LNCaP clone FGC (cell line): ENCODE measurements around the gene NR2F2.

ENCODE experiments used
- DNase-seq: peaks from one replicate; pipeline ENCODE4 v3.0.0-alpha.2; 2011; ENCODE audit warnings: low read depth
- H3K4me3 ChIP-seq: 2 replicates; pipeline ENCODE4 v1.5.1; 2011; ENCODE audit warnings: mild to moderate bottlenecking, low read depth, low read length, control low read depth
- CTCF ChIP-seq: IDR thresholded peaks from 2 replicates; pipeline ENCODE4 v1.5.1; 2012; ENCODE audit warnings: mild to moderate bottlenecking; ENCODE audit not compliant: control insufficient read depth, insufficient read depth; ENCODE audit errors: extremely low read depth

Gene NR2F2

GRCh38 chr15:96323319-96324145 is 7.0 kb upstream of the NR2F2 start:
- DNase-seq = no peak
- TF ChIP-seq CTCF = no peak
- H3K4me3 ChIP-seq = no peak overlapping the region

DNA sequence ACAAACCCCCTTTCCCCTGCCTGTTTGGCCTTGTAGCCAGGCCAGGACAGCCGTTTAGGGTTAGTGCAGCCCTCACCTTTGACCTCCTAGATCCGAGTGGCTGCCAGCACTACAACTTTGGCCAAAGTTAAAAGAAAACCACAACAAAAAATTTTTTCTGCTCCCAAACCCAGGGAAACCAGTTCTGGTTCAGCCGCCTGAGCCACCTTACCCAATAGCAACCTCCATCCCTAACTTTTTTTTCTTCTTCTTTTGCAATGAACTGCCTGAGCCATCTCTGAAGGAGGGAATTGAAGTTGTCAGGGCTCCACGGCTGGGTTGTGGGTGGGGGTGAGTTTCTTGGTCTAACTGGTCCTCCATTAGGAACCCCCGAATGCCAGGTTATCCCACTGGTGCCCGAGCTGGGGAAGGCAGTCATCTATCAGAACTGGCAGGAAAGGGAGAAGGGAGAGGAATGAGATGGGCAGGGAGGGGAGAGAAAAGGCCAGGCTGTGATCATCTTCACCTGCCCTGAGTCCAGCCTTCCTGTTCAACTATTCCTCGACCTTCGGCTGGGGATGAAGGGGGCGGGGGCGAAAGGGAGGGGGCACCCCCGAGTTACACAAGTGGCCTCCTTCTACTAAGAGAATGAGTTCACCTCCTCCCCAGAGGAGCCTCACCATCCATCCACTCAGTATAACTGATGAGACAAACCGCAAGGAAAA is 6.2 kb upstream of the NR2F2 start:
- no peak overlapping the region for H3K4me3 ChIP-seq
- TF ChIP-seq CTCF = no peak
- no peak for DNase-seq

- no peak overlapping the region; the same call in 1 of the 2 replicates for H3K4me3 ChIP-seq
- DNase-seq = no peak
- TF ChIP-seq CTCF = no peak
Measured at GRCh38 chr15:96324940-96325540, 5.5 kb upstream of the NR2F2 start.

GRCh38 chr15:96325541-96326327 is 4.8 kb upstream of the NR2F2 start:
- no peak for DNase-seq
- no peak for TF ChIP-seq CTCF
- peak overlapping the region; percentile 73 for H3K4me3 ChIP-seq

DNA sequence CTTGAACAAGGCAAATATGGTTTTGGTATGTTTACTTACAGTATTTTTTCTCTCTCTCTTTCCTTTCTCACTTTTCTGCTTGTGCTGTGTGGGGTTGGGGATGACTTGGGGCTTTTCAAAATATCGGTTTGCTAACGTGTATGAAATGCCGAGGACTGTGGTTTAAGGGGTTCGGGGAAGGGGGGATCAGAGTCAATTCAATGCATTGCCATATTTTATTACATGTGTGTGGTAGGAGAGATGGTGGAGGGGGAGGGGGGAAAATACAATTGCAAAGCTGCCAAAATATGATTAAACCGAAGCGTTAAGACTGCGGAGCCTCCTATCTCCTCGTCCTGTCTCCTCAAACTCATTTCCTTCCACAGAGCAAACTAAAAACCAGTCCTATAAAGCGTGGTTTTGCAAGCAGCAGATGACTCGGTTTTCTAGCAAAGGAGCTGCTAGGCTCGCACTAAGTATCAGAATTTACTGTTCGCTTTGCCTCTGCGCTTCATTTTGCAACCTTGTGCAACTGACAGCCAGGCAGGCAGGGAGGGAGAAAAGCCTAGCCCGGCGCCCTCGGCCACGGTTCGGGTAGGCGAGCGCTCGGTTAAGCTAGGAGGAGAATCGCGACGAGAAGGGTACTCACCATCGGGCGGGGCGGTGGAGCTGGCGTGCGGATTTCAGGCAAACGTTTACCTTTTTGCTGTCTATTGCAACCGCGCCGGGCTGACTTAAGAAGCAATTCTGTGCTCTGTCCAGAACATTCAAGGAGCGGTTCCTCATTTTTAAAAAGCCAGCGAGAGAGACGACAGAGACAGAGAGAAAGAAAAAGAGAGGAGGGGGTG is 4.0 kb upstream of the NR2F2 start:
- no peak for DNase-seq
- H3K4me3 ChIP-seq = peak overlapping the region; percentile 73

More for the DNA sequence above, 4.0 kb upstream of the NR2F2 start:
- no peak for TF ChIP-seq CTCF
